Stomach (tissue), 4 donors: ENCODE data around the gene ALG9.

ENCODE experiments used
- CTCF ChIP-seq, 7 experiments: fragments of 450-650 bp in 4 of 7; fragments of 200-600 bp in 3 of 7; sonication (generic) in 3 of 7; IDR thresholded peaks; one replicate each; pipeline ENCODE4 v1.5.1; 2016 to 2019; ENCODE audit warnings: antibody characterized with exemption in 7 of 7, control low read depth in 2 of 7, mild to moderate bottlenecking in 1 of 7
- POLR2AphosphoS5 ChIP-seq, 3 donors: sonication (generic); formaldehyde crosslinking; IDR thresholded peaks; one replicate each; pipeline ENCODE4 v1.6.1; 2016; ENCODE audit warnings: antibody characterized with exemption in 3 of 3

GRCh38 chr11:111814106-111814505 lies 57.3 kb downstream of the ALG9 start:
- TF ChIP-seq POLR2AphosphoS5 (IDR thresholded peaks at IDR 0.05) (no peak), CTCF (IDR thresholded peaks at IDR 0.05) (no peak)
